ENCODE measurements around the gene STEAP1B. TPM values are rescaled to one million over a fixed set of nuclear protein-coding genes. Genes with fewer than 3 reads are reported as not detected.
A peak's percentile ranks its signal among the peaks of the same experiment; 100 is the strongest.

The STEAP1B gene
- total RNA-seq, 1 experiment from 2014 or later: not detected

- Histone ChIP-seq H3K36me3 (ENCODE audit: insufficient read depth, low read length) (no peaks in the 10 kb centered on the region), H3K4me1 (ENCODE audit: low read length) (peaks cover 82% of the 10 kb centered on the region), H3K4me3 (ENCODE audit: low read length) (no peak overlapping the region), H3K4me2 (ENCODE audit: low read depth, low read length, poor library complexity, severe bottlenecking) (peak overlapping the region; percentile 4), H3K79me2 (ENCODE audit: low read length) (no peaks in the 10 kb centered on the region), H2AFZ (ENCODE audit: low read length) (peak overlapping the region; percentile 51; the same call in 1 of the 2 replicates), H3K27me3 (ENCODE audit: low read length) (no peaks in the 10 kb centered on the region), H3K27ac (ENCODE audit: low read length) (peak overlapping the region; percentile 44), H3K9me2 (replicated peaks; ENCODE audit: insufficient read depth, low read length) (no peaks in the 10 kb centered on the region), H3K9me3 (ENCODE audit: low read length) (no peaks in the 10 kb centered on the region), H3K9ac (ENCODE audit: low read length) (peak overlapping the region; percentile 4; the same call in 1 of the 2 replicates), H4K20me1 (ENCODE audit: insufficient read depth, low read depth, low read length) (no peaks in the 10 kb centered on the region)
- no peak for DNase-seq
Measured at GRCh38 chr7:22371878-22372277, 128.1 kb downstream of the STEAP1B start.

Other genes with a start within 250 kb of the STEAP1B start
- 80.1 and 81.6 TPM in 2 replicates for gene RAPGEF5, start 143.0 kb downstream of the STEAP1B start, total RNA-seq (2014; rRNA removed; shearing (Covaris generic); ENCODE audit: low replicate concordance)
- gene IL6, start 227.0 kb upstream of the STEAP1B start, total RNA-seq (2014; rRNA removed; shearing (Covaris generic); ENCODE audit: low replicate concordance): 0.25 TPM in 1 of 2 replicates, not detected in the other

All from Karpas-422 (cell line).